Mesothelial cell of epicardium (in vitro differentiated cells): ENCODE measurements around the gene FGF10. TPM values are rescaled to one million over a fixed set of nuclear protein-coding genes. Genes with fewer than 3 reads are reported as not detected.

ENCODE experiments used
- DNase-seq, 2 experiments: peaks; one replicate each; pipeline ENCODE4 v3.0.0; 2021; ENCODE audit warnings: low spot score in 2 of 2; ENCODE audit not compliant: unreplicated experiment in 2 of 2
- H3K27ac Mint-ChIP-seq: 2 replicates; pipeline ENCODE4 v1.8.0; 2021; ENCODE audit warnings: mixed read lengths
- H3K27me3 Mint-ChIP-seq: 2 replicates; pipeline ENCODE4 v1.8.0; 2021; ENCODE audit warnings: low read depth, mixed read lengths
- H3K36me3 Mint-ChIP-seq: 2 replicates; pipeline ENCODE4 v1.8.0; 2021; ENCODE audit warnings: mixed read lengths
- H3K4me1 Mint-ChIP-seq: 2 replicates; pipeline ENCODE4 v1.8.0; 2021; ENCODE audit warnings: mixed read lengths
- H3K4me3 Mint-ChIP-seq: 2 replicates; pipeline ENCODE4 v1.8.0; 2021; ENCODE audit warnings: mild to moderate bottlenecking, moderate library complexity, mixed read lengths
- H3K9me3 Mint-ChIP-seq: 2 replicates; pipeline ENCODE4 v1.8.0; 2021; ENCODE audit warnings: mixed read lengths
- total RNA-seq: library from RNA; stranded (reverse); gene quantifications from 3 replicates; pipeline ENCODE4 v1.2.1, GENCODE V29; 2021
- TF ChIP-seq, protein P1 (sequence below): fragments of 200-600 bp; sonication (generic); IDR thresholded peaks from one replicate; pipeline ENCODE4 v1.5.0; 2021; ENCODE audit warnings: antibody characterized with exemption; ENCODE audit not compliant: unreplicated experiment

Gene FGF10
- total RNA-seq, 1 donor from 2014 or later, result 0.31 TPM

DNA sequence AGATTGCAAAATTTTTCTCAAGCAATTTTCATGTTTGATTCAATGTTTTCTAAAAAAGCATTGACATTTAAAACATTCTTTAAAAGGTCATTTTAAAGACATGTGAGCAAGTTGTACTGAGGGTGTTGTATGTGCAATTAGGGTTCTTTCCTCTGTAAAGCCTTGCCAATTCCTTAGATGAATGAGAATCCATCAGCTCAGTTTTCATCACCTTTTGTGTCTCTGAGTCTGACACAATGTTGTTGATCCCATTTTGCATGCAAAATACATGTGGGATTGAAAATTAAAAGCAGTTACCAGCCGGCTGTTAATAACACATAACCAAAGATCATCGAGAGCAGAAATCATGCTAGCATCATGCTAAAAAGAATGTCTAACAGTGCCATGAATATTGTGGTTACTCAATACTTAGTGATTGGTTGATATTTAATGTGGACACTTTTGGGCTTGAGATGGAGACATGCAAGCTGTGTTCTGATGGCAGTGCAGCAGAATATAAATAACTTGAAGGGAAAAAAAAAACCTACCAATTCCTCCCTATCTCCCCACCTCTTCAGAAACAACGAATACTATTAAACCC, 57.7 kb downstream of the FGF10 start:
- Mint-ChIP-seq H3K27me3 (peaks cover 7% of the 10 kb centered on the region), H3K36me3 (no peaks in the 10 kb centered on the region), H3K27ac (no peak overlapping the region), H3K4me3 (no peak overlapping the region), H3K9me3 (no peaks in the 10 kb centered on the region), H3K4me1 (no peaks in the 10 kb centered on the region)
- DNase-seq, result no peak
- TF ChIP-seq, protein P1, sequence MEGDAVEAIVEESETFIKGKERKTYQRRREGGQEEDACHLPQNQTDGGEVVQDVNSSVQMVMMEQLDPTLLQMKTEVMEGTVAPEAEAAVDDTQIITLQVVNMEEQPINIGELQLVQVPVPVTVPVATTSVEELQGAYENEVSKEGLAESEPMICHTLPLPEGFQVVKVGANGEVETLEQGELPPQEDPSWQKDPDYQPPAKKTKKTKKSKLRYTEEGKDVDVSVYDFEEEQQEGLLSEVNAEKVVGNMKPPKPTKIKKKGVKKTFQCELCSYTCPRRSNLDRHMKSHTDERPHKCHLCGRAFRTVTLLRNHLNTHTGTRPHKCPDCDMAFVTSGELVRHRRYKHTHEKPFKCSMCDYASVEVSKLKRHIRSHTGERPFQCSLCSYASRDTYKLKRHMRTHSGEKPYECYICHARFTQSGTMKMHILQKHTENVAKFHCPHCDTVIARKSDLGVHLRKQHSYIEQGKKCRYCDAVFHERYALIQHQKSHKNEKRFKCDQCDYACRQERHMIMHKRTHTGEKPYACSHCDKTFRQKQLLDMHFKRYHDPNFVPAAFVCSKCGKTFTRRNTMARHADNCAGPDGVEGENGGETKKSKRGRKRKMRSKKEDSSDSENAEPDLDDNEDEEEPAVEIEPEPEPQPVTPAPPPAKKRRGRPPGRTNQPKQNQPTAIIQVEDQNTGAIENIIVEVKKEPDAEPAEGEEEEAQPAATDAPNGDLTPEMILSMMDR, result no peak

DNA sequence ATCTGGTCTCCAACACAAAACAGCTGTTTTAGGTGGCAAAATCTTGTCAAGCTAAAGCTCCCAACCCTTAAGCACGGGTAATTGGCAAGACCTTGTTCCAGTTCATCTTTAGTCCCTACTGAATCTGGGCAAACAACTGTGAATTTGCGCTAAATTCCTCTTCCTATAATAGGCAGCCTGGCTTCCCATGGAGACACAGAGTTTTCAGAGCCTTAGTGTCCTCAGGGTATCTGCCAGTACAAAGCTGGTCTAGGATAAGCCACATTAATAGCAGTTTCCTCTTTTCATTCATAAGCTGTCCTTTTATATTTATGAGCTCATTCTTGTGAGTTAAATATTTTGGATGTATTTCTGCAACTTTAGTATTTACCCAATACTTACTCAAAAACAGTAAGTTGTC, 59.5 kb downstream of the FGF10 start:
- TF ChIP-seq, protein P1, result no peak
- no peak overlapping the region for H3K4me3 Mint-ChIP-seq
- H3K27ac Mint-ChIP-seq, result no peak overlapping the region
- no peaks in the 10 kb centered on the region for H3K4me1 Mint-ChIP-seq
- H3K9me3 Mint-ChIP-seq, result no peaks in the 10 kb centered on the region
- no peak for DNase-seq
- H3K27me3 Mint-ChIP-seq, result peaks cover 7% of the 10 kb centered on the region
- H3K36me3 Mint-ChIP-seq, result no peaks in the 10 kb centered on the region

DNA sequence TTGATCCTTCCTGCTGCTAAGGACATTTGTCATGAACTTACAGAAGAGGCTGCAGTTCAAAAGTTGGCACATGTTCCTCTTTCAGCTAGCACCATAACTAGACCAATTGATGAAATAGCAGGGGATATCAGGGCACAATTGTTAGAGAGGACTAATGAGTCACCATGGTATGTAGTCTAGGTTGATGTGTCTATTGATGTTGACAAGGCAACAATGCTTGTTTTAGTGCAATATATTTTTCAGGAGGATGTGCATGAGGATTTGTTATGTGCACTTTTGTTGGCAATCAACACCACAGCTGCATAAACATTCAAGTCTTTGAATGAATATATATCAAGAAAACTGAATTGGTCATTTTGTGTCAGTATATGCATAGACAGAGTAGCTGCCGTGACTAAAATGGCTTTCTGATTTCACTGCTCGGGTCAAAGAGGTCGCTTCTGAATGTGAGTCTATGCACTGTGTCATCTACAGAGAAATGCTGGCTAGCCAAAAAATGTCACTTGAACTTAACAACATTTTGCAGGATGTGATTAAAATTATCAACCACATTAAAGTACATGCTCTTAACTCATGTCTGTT, 68.0 kb downstream of the FGF10 start:
- no peak overlapping the region for H3K4me3 Mint-ChIP-seq
- TF ChIP-seq, protein P1, result no peak
- no peak overlapping the region for H3K27ac Mint-ChIP-seq

DNA sequence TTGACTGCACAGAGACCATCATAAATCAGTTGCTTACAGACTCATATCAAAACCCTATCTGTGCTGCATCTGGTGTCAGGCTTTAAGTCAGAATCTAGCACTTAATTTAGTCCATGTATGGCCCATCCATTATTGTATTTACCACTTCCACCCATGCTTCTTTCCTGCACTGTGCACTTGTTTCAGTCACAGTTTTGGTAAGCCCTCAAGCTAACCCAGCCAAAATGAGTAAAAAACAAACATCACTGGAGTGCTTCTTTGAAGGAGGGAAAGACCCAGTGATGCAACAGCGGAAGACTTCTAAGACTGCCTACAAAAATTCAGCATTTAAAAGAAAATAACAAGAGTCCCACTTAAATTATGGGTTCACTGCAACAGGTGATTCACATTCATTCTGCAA, 69.0 kb downstream of the FGF10 start:
- no peak overlapping the region for H3K27ac Mint-ChIP-seq
- H3K4me1 Mint-ChIP-seq, result no peaks in the 10 kb centered on the region
- peaks cover 1% of the 10 kb centered on the region for H3K27me3 Mint-ChIP-seq
- peaks cover 6% of the 10 kb centered on the region for H3K9me3 Mint-ChIP-seq
- DNase-seq, result no peak
- H3K4me3 Mint-ChIP-seq, result no peak overlapping the region
- TF ChIP-seq, protein P1, result no peak
- no peaks in the 10 kb centered on the region for H3K36me3 Mint-ChIP-seq

More for the DNA sequence above, 68.0 kb downstream of the FGF10 start:
- DNase-seq, result no peak
- no peaks in the 10 kb centered on the region for H3K4me1 Mint-ChIP-seq
- no peaks in the 10 kb centered on the region for H3K36me3 Mint-ChIP-seq
- H3K9me3 Mint-ChIP-seq, result peaks cover 6% of the 10 kb centered on the region
- H3K27me3 Mint-ChIP-seq, result peaks cover 1% of the 10 kb centered on the region

DNA sequence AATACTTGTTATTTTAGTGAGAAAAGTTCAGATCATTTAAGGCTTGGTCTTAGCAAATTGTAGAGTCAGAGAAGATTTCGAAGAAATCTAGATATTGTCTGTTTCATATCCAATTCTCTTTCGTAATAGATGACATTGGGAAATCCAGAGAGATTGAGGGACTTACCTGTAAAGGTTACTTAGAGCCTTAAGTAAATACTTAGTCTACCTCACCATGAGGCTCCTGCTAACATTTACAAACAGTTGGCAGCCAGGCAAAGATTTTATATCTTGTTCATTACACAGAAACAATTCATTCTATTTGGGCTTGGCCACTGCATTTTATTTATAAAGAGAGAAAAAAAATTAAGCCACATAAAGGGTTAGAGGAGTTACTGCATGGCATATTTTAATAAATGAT, 70.3 kb downstream of the FGF10 start:
- Mint-ChIP-seq H3K4me1 (no peaks in the 10 kb centered on the region), H3K27ac (no peak overlapping the region), H3K27me3 (peaks cover 3% of the 10 kb centered on the region), H3K36me3 (no peaks in the 10 kb centered on the region), H3K4me3 (no peak overlapping the region), H3K9me3 (peaks cover 6% of the 10 kb centered on the region)
- TF ChIP-seq, protein P1, result no peak
- no peak for DNase-seq
